NCI-H1105 treated with DMSO at 0.1 percent for 48 hours (cell line): ENCODE results near the gene NXPE3.
"Not testable (repeated sequence)": the region's sequence is repeated elsewhere in the genome, so short reads cannot be mapped to it uniquely, and the experiment has no call there.

Experiments
- DNase-seq: peaks from one replicate; lab custom pipeline; 2025; lab: John Stamatoyannopoulos, UW

Gene NXPE3

DNA sequence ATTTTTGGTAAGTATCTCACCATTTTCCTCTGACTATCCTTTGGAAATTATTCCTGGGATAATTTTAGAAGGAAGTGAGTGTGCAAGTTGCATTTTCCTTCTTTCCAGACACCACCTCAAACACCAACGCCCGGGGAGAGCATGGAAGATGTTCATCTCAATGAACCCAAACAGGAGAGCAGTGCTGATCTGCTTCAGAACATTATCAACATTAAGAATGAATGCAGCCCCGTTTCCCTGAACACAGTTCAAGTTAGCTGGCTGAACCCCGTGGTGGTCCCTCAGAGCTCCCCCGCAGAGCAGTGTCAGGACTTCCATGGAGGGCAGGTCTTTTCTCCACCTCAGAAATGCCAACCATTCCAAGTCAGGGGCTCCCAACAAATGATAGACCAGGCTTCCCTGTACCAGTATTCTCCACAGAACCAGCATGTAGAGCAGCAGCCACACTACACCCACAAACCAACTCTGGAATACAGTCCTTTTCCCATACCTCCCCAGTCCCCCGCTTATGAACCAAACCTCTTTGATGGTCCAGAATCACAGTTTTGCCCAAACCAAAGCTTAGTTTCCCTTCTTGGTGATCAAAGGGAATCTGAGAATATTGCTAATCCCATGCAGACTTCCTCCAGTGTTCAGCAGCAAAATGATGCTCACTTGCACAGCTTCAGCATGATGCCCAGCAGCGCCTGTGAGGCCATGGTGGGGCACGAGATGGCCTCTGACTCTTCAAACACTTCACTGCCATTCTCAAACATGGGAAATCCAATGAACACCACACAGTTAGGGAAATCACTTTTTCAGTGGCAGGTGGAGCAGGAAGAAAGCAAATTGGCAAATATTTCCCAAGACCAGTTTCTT is 74.2 kb downstream of the NXPE3 start:
- DNase-seq: no peak

DNA sequence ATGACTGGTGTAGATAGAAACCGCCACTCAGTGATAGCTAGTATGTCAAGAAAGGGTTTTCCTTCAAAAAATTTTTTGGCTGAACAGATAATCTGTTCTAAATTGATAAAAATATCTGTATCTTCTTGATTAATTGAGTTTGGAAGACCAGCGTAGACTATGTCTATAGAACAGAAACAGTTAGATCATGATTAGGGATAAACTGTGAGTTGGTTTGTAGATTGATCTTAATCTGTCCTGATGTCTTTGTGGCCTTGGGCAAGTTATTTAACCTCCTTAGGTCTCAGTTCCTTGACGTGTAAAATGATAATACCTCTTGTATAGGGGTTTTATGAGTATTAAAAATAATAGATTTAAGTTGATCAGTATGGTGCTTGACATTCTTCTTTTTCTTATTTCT is 75.0 kb downstream of the NXPE3 start:
- no peak for DNase-seq

DNA sequence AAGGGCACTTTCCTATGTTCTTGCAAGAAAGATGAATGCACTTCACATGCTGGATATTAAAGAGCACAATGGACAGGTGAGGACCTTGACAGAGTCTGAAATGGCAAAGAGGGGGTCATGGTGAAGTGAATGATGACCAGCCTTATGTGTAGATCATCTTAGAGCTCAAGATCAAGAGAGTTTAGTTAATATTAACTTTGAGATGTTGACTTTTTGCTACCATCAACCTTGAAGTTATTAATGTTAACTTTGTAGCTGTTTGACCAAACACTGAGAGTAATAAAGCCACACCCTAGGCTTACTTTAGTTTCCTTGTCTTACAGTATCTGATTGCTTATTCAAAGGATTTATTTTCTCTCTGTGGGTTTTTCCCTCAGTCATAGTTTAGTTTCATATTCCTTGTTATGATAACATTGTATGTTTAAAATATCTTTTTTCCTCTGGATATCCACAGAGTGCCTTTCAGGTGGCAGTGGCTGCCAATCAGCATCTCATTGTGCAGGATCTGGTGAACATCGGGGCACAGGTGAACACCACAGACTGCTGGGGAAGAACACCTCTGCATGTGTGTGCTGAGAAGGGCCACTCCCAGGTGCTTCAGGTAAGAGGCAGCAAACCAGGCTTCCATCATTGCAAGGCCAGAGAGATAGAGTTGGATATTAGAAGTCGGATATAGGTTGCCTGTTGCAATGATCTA is 75.7 kb downstream of the NXPE3 start:
- DNase-seq: no peak

DNA sequence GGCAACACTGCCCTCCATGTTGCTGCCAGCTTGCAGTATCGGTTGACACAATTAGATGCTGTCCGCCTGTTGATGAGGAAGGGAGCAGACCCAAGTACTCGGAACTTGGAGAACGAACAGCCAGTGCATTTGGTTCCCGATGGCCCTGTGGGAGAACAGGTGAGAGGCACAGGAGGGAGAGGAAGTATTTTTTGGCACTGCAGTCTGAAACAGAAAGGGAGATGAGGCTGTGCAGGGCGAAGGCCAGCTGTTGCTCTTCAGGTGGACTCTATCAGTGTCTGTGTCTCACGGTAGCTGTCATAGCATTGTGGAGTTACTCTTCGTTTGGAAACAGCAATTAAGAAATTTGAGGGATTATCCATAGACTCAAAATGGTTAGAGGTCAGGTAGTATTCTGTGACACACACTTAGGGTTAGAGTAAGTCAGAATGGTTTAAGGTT is 78.3 kb downstream of the NXPE3 start:
- DNase-seq: no peak

DNA sequence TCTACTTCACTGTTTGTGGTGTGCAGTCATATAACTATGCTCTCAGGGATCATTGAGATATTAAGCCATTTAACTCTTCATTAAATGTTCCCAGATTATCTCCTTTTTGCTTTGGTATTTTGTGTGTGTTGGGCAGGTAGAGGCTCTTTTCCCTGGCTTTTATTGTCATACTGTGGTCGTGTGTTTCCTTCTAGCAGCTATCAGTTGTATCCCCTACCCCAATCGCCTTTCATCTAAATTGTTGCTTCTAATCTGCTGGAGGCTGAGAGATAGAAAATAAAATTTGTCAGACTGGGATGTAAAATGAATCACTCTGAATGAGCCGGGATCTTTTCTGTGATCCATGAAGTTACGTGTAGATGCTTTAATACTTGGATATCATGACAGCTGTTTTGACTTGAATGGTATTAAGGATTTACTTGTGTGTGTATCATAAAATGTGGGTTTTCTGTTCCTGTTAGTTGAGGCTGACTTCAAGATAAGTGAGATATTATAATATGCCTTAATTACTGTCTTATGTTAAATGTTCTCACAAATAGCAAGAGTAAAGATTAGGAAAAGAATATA is 79.5 kb downstream of the NXPE3 start:
- no peak for DNase-seq

DNA sequence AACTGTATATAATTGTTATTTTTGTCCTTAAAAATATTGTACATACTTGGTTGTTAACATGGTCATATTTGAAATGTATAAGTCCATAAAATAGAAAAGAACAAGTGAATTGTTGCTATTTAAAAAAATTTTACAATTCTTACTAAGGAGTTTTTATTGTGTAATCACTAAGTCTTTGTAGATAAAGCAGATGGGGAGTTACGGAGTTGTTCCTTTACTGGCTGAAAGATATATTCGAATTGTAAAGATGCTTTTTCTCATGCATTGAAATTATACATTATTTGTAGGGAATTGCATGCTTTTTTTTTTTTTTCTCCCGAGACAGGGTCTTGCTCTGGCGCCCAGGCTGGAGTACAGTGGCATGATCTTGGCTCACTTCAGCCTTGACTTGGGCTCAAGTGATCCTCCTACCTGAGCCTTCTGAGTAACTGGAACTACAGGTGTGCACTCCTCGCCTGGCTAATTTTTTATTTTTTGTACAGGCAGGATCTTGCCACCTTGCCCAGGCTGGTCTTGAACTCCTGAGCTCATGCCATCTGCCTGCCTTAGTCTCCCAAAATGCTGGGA is 81.0 kb downstream of the NXPE3 start:
- DNase-seq: no peak

DNA sequence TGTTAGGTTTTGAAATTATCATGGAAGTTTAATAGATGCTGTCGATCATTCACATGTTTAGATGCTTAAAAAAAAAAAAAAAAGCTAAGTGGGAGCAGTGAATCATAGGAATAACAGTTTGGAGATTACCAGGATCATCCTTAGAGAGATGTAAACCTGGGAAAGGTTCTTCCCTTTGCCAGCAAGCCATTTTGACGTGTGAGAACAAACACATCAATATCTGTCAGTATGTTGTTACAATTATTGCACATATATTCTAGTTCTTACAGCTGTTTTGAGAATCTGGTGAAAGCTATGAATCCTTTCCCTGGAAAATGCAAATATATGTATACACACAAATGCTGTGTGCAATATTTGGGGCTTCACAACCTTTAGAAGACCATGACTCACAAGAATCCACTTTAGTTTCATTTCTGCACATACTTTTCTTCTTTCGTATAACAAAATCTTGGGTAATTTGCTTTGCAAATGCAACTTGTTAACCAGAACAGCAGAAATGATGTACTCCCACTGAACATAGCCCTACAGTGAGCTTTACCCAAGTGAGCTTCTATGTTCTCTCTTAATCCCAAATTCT is 82.3 kb downstream of the NXPE3 start:
- no peak for DNase-seq

DNA sequence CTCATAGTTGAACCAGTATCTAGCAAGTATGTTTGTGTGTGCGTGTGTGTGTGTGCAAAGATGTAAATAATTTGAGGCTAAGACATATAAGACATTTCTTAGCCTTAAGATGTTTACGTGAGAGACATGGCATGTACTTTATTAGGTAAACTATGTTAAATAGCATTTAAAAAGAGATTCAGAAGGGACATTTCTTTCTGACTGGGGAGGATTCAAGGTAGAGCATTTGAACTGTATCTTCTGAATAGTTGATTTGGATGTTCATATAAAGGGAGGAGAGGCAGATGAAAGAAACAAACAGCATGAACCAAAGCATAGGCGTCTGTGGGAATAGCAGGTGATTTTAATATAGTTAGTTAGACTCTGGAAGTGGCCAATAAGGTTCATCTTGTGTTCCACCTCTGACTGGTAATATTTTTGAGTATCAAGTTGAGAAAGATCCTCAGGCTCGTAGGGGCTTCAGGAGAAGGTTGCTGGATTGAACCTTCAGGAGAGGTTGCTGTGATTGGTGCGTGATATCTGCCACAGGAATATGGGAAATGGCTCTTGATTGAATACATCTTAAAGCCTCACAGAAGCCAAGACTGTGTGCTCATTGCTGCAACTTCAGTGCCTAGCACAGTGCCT is 82.9 kb downstream of the NXPE3 start:
- no peak for DNase-seq

DNA sequence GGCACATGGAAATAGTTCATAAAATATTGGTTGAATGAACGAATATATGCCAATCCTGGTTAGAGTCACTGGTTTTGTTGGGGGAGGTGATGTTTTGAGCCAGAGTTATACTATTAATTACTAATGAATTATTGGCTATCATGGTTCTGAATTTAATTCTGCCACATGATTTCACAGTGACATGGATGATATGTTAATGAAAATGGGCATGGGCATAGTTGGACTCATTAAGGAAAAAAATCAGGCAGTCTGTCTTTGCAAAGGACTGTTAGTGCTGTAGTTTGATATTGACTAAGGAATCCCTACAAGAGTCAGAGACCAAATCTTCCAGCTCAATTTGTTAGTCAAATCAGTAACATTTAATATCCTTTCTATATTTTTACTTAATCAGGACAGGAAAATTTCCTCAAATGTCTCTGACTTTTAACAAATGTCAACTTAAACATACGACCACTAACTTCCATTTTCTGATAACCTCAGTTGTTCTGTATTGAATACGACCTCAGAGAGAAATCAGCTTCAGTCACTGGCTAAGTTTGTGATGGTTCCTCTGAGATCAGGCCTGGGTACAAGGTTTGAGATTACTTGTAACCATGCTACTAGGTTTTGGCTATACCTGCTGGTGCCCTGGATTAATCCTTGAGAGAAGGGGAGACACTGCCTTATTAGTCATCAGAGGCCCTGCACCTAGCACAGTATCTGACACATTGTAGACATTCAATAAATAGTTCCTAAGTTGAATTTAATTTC is 83.6 kb downstream of the NXPE3 start:
- no peak for DNase-seq

DNA sequence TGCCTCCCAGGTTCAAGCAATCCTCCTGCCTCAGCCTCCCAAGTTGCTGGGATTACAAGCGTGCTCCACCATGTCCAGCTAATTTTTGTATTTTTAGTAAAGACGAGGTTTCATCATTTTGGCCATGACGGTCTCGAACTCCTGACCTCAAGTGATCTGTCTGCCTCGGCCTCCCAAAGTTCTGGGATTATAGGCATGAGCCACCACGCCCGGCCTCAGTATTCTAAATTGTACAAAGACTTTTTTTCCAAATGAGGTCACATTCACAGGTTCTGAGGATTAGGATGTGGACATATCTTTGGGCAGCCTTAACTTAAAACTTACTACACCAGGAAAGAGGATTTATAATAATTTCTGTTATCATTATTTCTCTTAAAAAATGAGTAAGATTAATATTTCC is 85.9 kb downstream of the NXPE3 start:
- DNase-seq: not testable (repeated sequence)

DNA sequence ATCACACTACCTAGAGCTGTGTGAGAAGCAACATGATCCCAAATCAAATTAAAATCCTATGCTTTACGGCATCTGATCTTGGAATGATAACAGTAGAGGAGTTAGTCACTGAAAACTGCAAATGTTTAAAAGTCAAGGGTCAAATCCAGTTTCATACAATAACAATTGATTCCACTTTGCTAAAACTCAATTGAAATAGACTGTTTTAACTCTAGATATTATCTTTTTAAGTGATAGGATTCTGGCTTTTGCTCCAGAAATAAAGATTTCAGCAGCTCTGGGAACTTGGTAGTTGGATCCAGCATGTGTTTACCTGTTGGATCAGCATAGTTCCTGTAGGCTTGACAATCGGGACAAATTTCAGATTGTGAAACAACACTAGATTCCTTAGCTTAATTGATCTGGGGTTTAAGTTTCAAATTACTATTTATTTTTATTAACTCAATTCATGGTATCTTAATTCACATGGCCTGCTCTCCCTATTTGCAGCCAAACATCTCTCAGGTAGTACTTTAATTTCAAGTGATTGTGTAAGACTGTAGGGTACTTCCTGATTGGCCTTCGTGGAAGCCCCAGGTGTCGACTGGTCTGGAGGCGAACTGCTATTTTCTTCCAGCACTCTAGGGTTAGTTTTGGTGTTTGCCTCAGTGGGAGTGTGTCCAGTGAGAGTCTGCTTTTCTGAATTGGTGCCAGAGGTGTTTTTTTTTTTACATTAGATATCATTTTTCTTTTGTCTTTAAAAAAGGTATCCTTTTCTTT is 86.9 kb downstream of the NXPE3 start:
- DNase-seq: no peak

DNA sequence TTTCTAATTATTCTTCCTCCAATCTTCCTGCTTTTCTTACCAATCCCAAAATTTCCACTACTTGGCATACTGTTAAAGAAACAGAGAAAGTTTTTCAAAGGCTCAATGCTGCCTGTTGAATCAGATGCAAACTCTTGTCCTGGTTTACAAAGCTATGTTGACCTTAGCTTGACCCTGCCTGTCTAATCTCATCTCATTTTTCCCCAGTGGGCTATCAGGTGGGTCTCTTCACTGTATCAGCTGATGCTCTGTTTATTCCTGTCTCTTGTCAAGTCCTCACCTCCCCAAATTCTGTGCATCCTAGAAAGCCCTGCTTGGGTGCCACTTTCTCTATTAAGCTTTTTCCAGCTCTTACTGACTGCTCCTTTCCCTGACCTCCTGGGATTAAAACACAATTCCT is 88.5 kb downstream of the NXPE3 start:
- no peak for DNase-seq

DNA sequence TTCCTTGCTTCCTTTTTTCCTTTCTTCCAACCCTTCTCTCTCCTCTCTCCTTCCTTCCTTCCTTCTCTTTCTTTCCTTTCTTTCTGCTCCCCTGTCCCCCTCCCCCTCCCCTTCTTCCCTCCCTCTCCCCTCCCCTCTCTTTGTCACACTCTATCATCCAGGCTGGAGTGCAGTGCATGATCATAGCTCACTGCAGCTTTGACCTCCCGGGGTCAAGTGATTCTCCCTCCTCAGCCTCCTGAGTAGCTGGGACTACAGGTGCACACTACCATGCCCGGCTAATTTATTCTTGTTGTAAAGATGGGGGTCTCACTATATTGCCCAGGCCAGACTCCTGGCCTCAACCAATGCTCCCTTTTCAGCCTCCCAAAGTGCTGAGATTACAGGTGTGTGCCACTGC is 89.0 kb downstream of the NXPE3 start:
- no peak for DNase-seq

DNA sequence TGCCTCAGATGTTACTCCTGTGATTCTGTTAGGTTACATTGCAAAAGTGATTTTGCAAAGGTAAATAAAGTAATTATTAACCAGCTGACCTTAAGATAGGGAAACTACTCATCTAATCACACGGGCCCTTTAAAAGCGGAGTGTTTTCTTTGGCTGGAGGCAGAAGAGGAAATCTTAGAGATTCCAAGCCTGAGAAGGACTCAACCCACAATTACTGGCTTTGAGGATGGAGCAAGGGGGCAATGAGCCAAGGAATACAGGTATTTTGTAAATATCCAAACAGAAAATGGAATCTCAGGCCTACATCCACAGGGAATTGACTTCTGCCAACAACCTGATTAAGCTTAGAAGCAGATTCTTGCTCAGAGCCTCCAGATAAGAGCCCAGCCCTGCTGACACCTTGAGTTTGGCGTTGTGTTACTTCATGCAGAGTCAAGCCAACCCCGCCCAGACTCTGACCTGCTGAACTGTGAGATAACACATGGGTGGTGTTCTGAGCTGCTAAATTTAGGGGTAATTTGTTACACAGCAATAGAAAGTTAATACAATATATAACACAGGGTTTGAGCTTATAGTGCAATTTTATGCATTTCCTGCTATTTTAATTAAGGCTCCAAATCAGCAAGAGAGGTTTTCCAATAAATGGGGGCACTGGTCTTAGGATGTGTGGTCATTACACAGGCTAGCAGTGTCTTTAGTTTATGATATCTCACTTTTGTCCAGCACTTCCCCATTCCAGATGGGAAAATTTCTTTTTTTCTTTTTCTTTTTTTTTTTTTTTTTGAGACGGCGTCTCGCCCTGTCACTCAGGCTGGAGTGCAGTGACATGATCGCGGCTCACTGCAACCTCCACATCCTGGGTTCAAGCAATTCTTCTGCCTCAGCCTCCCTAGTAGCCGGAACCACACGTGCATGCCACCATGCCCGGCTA is 89.8 kb downstream of the NXPE3 start:
- DNase-seq: no peak

DNA sequence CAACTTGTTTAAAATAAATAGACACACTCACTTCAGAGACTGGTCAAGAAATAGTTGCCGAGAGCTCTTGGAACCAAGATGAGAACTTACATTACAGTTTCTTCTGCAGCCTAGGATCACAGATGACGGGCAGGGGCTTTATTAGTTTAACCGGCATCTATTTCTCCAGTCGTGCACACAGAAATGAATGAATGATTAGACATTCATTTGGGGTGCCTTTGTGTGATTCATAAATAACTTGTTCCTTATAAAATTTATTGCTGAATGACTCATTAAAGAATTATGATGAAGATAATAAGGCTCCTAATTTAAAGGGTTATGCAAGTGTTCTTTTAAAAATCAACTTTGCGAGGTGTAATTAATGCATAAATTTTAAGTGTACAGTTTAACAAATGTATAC is 91.1 kb downstream of the NXPE3 start:
- no peak for DNase-seq

DNA sequence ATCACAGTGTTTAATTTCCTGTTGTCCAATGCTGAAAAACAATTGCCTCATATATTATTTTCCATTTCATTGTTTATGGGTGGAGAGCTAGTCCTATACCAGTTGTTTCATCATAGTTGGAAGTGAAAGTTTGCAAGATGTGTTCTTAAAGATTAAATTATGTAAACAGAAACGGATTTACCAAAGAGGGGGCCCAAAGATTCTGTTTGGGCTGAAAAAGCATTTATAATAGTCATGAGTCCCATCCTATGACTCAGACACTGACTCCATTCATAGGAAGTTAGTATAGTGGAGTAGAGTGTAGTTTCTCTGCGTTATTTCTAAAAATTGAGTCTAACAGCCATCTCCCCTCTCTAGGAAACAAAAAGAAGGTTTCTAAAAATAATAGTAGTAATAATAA is 94.6 kb downstream of the NXPE3 start:
- no peak for DNase-seq

DNA sequence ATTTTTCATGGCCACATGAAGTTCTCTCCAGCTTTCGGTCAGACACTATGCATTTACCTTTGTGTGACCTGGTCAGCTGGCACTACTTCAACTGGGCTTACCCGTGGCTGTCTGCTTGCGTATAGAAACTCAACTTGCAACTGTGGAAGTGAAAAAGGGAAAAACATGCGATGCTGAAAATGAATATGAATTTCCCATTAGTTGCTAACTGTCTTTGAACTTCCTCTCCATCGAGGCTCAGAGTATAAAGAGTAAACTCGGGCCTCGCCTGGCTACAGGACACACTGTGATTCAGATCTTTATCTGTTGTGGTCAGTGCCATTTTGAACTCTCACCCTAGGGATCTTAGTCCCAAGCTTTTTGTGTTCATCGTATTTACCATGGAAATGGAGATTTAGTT is 97.1 kb downstream of the NXPE3 start:
- DNase-seq: no peak
